Smooth muscle cell (in vitro differentiated cells): Measurements from ENCODE around the gene CLDN9. TPM values are rescaled to one million over a fixed set of nuclear protein-coding genes. Genes with fewer than 3 reads are reported as not detected.

Experiments used
- DNase-seq: peaks from one replicate; lab custom pipeline; 2025; ENCODE audit not compliant: unreplicated experiment; lab: John Stamatoyannopoulos, UW
- H2AFZ ChIP-seq: fragments of 200-600 bp; sonication (generic); 2 replicates; pipeline ENCODE4 v1.6.0; 2016; ENCODE audit warnings: antibody characterized with exemption, low read depth, mild to moderate bottlenecking
- H3F3A ChIP-seq: fragments of 200-600 bp; sonication (generic); 2 replicates; pipeline ENCODE4 v1.6.0; 2017; ENCODE audit warnings: antibody characterized with exemption, low read depth
- H3K27ac ChIP-seq: fragments of 200-600 bp; sonication (generic); 2 replicates; pipeline ENCODE4 v1.5.1; 2016; ENCODE audit warnings: low read depth, mild to moderate bottlenecking
- H3K27me3 ChIP-seq: fragments of 200-600 bp; sonication (generic); 2 replicates; pipeline ENCODE4 v1.6.1; 2016; ENCODE audit warnings: low read depth, mild to moderate bottlenecking
- H3K36me3 ChIP-seq: fragments of 200-600 bp; sonication (generic); 2 replicates; pipeline ENCODE4 v1.5.1; 2016; ENCODE audit warnings: low read depth
- H3K4me1 ChIP-seq: fragments of 200-600 bp; sonication (generic); 2 replicates; pipeline ENCODE4 v1.5.1; 2016; ENCODE audit warnings: low read depth
- H3K4me2 ChIP-seq: fragments of 200-600 bp; sonication (generic); 2 replicates; pipeline ENCODE4 v1.6.0; 2016; ENCODE audit warnings: mild to moderate bottlenecking
- H3K4me3 ChIP-seq: fragments of 200-600 bp; sonication (generic); 2 replicates; pipeline ENCODE4 v1.5.1; 2016; ENCODE audit warnings: mild to moderate bottlenecking
- H3K79me2 ChIP-seq: fragments of 200-600 bp; sonication (generic); 2 replicates; pipeline ENCODE4 v1.6.0; 2016; ENCODE audit warnings: low read depth, mild to moderate bottlenecking
- H3K9ac ChIP-seq: fragments of 200-600 bp; sonication (generic); 2 replicates; pipeline ENCODE4 v1.6.0; 2016; ENCODE audit warnings: low read depth
- H3K9me3 ChIP-seq: fragments of 200-600 bp; sonication (generic); replicated peaks from 2 replicates; pipeline ENCODE4 v1.5.1; 2016; ENCODE audit warnings: low read depth
- H4K20me1 ChIP-seq: fragments of 200-600 bp; sonication (generic); 2 replicates; pipeline ENCODE4 v1.6.0; 2016; ENCODE audit warnings: low read depth
- CTCF ChIP-seq: fragments of 200-600 bp; sonication (generic); IDR thresholded peaks from 2 replicates; pipeline ENCODE4 v1.5.1; 2017; ENCODE audit warnings: borderline replicate concordance, mild to moderate bottlenecking, antibody characterized with exemption; ENCODE audit not compliant: insufficient read depth, poor library complexity, severe bottlenecking
- WGBS: methylation state at CpG from one replicate; pipeline ENCODE4 v1.1.7; 2016; ENCODE audit warnings: low lambda C conversion rate; 5-methylcytosine and 5-hydroxymethylcytosine counted together
- polyA plus RNA-seq: library from polyadenylated mRNA; unstranded; fragments of >200 nt; fragmentation: Nextera tagmentation; extraction: Ambion mirVana; gene quantifications from 2 replicates; pipeline ENCODE4 v1.2.1, GENCODE V29; 2016
- total RNA-seq: library from RNA; depleted of rRNA; stranded (reverse); fragments of >200 nt; gene quantifications from 2 replicates; pipeline ENCODE4 v1.2.3, GENCODE V29; 2014

The CLDN9 gene
- total and polyA plus RNA-seq, 2 experiments from 2014 or later: 0.81 to 1.8 TPM

GRCh38 chr16:2990891-2991290, 21.8 kb upstream of the CLDN9 start:
- Histone ChIP-seq H3K36me3 (no peaks in the 10 kb centered on the region), H3K4me3 (no peak overlapping the region), H3K27me3 (no peaks in the 10 kb centered on the region), H3K4me1 (no peaks in the 10 kb centered on the region), H4K20me1 (no peaks in the 10 kb centered on the region), H3K4me2 (no peak overlapping the region), H3F3A (no peaks in the 10 kb centered on the region), H3K79me2 (no peaks in the 10 kb centered on the region), H3K27ac (no peak overlapping the region), H3K9ac (no peak overlapping the region), H3K9me3 (no peaks in the 10 kb centered on the region), H2AFZ (no peak overlapping the region)
- no peak for DNase-seq
- 61% methylated on average over 10 of the region's 10 CpGs for WGBS
- TF ChIP-seq CTCF: no peak

- Histone ChIP-seq H3K9me3 (no peaks in the 10 kb centered on the region), H3F3A (no peaks in the 10 kb centered on the region), H4K20me1 (no peaks in the 10 kb centered on the region), H3K4me2 (no peak overlapping the region), H3K4me1 (no peaks in the 10 kb centered on the region), H3K27ac (no peak overlapping the region), H3K27me3 (no peaks in the 10 kb centered on the region), H3K79me2 (no peaks in the 10 kb centered on the region), H3K36me3 (no peaks in the 10 kb centered on the region), H2AFZ (no peak overlapping the region), H3K9ac (no peak overlapping the region), H3K4me3 (no peak overlapping the region)
- no peak for TF ChIP-seq CTCF
- WGBS: 88% methylated on average over 12 of the region's 12 CpGs
- no peak for DNase-seq
Observed at GRCh38 chr16:2991566-2992261, 21.0 kb upstream of the CLDN9 start.

GRCh38 chr16:2992383-2993081, 20.2 kb upstream of the CLDN9 start:
- H3K4me3 ChIP-seq: no peak overlapping the region
- H3K27me3 ChIP-seq: no peaks in the 10 kb centered on the region
- no peaks in the 10 kb centered on the region for H4K20me1 ChIP-seq
- TF ChIP-seq CTCF: no peak
- no peak overlapping the region for H3K4me2 ChIP-seq
- no peak overlapping the region for H3K9ac ChIP-seq
- no peaks in the 10 kb centered on the region for H3F3A ChIP-seq
- no peaks in the 10 kb centered on the region for H3K4me1 ChIP-seq
- no peaks in the 10 kb centered on the region for H3K9me3 ChIP-seq
- WGBS: 93% methylated on average over 14 of the region's 14 CpGs
- H3K79me2 ChIP-seq: no peaks in the 10 kb centered on the region
- H2AFZ ChIP-seq: no peak overlapping the region
- no peak for DNase-seq
- H3K36me3 ChIP-seq: no peaks in the 10 kb centered on the region
- H3K27ac ChIP-seq: no peak overlapping the region
